HG03457 (cell line): ENCODE data around the gene PCDHGC4.
A peak's percentile ranks its signal among the peaks of the same experiment; 100 is the strongest.

Experiments
- ATAC-seq: cut with Tn5 transposase; IDR thresholded peaks from one replicate; pipeline ENCODE4 v1.9.1; 2021; ENCODE audit warnings: moderate number of reproducible peaks; ENCODE audit not compliant: unreplicated experiment

The PCDHGC4 gene

DNA sequence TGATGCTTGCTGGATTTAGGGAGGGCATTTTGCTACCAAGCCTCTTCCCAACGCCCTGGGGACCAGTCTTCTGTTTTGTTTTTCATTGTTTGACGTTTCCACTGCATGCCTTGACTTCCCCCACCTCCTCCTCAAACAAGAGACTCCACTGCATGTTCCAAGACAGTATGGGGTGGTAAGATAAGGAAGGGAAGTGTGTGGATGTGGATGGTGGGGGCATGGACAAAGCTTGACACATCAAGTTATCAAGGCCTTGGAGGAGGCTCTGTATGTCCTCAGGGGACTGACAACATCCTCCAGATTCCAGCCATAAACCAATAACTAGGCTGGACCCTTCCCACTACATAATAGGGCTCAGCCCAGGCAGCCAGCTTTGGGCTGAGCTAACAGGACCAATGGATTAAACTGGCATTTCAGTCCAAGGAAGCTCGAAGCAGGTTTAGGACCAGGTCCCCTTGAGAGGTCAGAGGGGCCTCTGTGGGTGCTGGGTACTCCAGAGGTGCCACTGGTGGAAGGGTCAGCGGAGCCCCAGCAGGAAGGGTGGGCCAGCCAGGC, 27.0 kb downstream of the PCDHGC4 start:
- ATAC-seq: no peak

DNA sequence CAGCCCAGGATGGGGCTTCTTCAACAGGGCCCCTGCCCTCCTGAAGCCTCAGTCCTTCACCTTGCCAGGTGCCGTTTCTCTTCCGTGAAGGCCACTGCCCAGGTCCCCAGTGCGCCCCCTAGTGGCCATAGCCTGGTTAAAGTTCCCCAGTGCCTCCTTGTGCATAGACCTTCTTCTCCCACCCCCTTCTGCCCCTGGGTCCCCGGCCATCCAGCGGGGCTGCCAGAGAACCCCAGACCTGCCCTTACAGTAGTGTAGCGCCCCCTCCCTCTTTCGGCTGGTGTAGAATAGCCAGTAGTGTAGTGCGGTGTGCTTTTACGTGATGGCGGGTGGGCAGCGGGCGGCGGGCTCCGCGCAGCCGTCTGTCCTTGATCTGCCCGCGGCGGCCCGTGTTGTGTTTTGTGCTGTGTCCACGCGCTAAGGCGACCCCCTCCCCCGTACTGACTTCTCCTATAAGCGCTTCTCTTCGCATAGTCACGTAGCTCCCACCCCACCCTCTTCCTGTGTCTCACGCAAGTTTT, 27.6 kb downstream of the PCDHGC4 start:
- no peak for ATAC-seq

DNA sequence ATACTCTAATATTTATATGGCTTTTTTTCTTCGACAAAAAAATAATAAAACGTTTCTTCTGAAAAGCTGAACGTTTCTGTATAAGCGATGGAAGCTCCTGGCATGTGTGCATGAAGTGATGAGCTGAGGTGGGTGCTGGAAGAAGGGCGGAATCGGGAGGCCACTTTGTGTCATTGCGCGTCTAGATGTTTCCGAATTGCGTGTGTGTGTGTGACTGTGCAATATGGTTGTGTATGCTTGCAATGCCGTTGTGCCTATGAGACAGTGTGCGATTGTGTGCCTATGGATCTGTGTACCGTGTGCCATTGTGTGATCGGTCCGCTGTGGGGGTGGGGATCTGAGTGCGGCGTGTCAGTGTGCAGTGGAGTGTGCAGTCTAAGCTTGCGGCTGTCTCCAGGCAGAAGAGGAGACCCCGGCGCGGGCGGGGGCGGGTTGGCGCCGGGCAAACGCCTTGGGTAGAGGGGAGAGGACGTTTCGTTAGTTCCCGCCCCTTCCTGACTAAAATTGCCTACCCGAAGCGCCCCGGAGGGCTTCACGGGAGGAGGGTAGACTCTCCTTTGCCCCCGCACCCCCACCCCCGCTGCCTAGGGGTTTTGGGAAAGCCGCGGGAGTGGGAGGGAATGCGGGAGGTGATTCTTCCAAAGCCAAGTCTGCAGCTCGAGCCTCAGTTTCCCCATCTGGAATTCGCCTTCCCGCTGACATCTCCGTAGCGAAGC, 28.2 kb downstream of the PCDHGC4 start:
- no peak for ATAC-seq

DNA sequence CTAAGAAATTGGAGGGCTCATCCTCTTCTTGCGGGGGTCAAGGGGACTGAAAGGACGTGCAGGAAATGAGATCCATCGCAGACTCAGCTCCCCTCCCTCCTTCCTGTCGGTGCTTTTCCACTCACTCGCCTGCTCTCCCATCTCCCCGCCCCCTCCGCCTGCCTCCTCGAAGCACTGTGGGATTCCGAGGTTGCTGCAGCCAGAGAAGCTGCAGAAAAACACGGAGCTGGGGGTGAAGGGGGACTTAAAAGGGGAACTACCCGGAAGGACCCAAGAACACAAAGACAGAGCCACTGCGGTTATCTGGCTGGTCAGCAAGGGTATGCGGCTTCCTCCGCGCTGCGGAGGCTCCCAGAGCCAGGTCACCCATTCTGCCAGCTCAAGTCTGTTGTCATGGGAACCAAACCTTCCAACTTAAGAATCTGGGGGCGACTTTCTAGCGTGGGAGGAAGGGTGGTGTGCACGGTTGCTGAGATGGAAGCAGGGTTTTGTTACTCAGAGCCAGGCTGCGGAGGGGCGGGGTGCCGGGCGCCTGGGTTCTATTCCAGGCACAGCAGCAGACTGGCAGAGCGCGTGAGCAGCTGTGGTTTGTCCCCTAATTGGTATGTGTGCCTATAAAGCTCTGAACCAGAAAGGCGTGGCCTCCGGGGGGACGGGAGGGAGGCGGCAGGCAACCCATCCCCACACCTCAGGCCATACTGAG, 28.9 kb downstream of the PCDHGC4 start:
- ATAC-seq: no peak

DNA sequence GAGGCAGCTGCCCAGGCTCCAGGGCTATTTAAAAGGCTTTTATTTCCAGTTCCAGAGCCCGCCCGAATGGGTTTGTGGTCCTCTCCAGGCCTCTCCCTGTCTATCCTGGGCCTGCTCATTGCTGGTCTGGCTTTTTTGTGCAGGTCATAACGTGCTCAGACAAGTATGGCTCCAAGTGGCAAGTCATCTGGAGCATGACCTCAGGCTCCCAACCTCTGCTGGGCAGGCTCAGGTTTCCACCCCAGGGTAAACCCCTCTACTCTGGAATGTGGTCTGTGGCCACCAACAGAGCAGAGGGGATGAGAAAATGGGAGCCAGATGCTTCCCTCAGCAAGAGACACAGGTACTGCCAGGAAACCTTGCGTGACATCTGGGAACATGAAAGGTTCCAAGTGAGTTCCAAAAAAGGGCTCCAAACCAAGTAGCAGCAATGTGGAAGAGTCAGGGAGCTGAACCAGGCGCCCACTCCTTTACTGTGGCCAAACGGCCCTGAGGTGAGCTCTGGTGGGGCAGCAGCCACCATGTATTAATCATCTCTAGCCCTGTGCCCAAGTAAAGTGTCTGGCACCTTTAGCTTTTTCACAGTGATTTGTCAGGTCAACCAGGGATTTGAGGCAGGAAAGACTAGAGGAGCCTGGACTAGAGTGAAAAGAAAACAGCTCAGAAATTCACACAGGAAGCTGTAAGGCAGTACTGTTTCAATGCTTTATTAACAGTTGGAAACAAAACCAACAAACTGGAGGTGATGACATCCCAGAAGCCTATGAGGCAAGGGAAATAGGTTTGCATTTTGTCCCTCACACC, 29.7 kb downstream of the PCDHGC4 start:
- ATAC-seq: no peak

DNA sequence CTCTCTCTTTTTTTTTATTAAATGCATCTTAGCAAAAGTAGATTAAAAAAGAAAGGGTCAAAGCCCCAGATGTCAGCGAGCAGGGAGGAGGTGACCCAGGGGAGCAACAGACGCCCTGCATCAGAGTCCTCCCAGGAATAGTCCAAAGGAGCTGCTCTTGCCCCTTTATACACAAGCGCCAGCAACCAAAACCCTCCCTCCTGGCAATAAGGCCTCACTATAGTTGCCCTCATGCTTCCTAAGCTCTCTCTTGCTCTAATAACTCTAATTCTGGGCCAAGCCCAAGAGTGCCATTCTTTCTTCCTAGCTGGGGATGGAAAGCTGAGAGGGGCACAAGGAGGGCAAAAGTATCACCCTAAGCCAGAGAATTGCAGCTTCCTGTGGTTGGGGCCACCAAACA, 30.3 kb downstream of the PCDHGC4 start:
- no peak for ATAC-seq

DNA sequence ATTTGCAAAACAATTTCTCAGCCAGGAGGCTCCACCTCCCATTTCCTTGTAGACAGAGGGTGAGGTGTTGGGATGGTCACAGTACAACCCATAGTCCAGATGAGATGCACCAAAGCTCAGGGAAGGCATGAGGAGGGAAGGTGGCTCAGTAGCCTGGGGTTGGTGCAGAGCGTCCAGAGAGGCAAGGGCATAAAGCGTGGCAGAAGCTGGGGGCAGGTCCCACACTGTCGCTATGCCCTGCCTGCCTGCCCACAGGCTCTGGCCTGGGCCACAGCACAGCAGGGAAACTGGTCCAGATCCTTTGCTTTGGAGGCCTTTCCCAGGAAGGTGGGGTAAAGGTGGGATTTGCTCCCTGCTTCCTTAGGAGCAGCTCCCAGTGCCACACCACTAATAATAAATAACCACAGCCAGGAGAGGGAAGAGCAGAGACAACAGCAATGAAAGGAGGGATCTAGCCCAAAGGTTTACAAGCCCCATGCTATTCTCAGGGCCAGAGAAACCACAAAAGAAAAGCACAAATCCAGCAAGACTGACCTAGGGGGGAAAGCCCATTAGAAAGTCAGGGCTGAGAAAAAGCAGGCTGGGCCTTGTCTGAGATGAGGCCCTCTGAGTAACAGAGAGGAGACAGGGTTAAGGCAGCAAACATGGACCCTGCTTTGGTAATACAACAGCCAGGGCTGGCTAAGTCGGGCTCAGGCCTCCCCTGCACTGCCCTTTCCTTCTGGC, 31.3 kb downstream of the PCDHGC4 start:
- no peak for ATAC-seq

DNA sequence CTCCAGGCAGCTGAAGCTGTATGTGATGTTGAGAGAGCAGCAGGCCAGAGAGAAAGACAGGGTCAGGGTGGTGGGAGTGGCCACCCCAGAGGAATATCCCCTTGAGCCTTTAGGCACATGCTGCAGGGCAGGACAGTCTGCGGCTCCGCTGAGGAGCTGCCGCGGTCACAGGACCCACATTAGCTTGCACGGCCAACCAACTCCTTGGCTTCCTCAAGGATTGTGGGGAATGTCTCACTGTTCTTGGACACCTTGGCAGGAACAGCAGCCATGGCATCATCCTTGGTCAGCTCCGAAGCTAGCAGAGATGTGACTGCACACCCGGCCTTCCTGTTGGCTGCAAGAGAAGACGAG, 31.8 kb downstream of the PCDHGC4 start:
- no peak for ATAC-seq

DNA sequence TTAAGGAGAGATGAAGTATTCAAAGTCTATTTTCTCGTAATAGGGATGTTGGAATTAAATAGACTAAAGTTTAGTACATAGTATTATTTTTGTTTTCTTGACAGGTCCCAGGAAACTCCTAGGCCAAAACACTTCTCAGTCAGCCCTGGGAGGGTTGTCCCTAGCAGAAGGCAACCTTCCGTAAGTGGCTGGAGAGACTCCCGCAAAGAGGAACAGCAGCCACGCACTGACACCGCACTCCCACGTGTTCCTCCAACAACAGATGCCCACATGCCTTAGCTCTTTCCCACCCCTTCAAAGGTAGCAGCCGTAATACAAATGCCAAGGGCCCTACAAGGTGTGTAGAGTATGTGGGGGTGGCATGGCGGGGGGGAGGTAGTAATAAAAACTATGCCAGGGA, 32.5 kb downstream of the PCDHGC4 start:
- no peak for ATAC-seq

DNA sequence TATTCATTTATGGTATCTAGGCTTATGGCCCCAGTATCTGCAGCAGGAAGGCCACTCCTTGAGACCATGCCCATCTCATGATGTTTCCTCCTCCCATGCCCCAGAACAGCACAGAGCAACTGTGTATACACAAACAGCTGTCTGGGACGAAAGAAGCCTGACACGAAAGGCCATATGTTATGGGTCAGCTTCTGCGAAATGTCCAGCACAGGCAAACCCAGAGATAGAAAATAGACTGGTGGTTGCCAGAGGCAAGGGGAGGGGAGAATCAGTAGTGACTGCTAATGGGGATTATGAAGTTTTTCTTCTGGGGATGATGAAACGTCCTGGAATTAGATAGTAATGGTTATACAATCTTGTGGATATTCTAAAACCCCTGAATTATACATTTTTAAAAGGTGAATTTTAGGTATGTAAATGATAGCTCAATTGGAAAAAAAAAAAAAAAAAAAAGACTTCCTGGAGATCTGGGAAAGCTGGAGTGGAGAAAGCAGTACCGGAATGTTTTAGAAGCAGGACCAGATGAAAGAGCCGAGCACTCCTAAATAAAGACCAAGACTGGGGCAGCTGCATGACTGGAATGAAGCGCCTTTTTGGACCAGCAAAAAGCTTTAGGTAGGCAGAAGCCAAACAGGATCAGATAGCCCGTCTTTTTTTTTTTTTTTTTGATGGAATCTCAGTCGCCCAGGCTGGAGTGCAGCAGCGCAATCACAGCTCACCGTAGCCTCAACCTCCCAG, 33.2 kb downstream of the PCDHGC4 start:
- no peak for ATAC-seq

DNA sequence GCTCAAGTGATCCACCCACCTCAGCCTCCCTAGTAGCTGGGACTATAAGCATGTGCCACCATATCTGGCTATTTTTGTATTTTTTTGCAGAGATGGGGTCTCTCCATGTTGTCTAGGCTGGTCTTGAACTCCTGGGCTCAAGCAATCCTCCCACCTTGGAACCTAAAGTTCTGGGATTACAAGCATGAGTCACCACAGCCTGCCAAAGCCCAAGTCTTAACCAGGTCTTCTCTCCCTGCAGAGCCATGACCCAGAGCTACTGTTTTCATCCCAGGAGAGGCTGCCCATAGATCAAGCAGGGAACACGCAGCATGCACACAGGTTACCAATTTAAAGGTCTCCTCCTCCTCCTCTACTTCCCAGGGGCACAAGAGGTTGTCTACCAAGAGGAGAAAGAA, 33.8 kb downstream of the PCDHGC4 start:
- ATAC-seq: no peak

DNA sequence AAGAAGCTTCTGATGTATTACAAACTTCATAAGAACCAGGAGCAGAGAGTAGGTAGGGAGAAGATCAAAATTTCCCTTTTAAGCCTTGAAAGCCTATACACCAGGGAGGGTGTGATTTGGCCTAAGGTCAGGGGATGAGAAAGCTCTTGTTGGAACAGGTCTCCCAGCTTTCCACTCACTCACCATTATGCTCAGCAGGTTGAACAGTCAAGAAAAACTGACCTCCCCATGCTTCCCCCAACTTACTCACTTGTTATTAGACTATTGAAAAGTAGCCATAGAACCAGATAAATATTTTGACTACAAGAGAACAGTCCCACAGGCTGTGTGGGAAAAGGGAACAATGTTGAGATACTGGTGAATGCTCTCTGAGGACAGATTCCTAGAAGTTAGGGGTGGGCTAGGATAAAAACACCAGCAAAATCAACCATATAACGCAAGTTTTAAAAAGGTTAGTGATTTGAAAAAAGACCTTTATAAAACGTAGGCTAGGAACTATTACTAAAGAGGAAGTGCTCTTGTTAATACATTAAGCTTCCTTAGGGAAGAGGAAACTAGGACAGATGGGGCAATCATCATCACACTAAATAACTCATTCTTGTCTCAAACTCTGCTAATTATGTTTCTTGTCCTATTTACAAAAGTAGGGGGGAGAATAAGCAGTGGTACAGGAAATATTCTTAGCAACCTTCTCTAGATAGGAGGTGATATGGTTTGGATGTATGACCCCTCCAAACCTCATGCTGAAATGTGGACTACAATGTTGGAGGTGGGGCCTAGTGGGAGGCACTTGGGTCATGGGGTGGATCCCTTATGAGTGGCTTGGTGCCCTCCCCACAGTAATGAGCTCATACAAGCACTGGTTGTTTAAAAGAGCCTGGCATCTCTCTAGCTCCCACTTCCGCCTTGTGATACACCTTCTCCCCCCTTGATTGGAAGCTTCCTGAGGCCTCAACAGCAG, 35.1 kb downstream of the PCDHGC4 start:
- no peak for ATAC-seq

DNA sequence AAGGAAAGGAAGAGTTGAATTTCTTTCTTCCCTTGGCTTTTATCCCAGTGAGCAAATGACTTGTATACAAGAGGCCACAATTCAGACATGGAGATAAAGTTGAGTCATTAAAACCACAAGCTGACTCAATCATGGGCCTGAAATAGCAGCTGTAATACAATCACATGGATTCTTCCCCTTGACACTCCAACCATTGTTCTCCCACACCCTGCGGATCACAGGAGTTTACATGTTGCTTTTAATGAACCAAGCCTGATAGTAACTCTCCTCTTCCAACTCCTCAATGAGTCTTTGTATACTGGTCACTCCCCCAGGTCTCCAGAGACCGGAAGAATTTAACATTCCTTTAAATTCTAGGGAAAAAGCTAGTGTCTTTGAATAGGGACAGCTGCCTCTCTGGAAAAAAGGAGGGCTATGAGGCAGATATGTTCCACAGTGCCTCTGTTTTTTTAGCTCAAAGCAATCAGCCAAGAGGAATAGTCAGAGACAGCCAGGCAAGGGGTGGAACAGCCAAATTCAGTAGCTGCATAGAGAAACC, 36.5 kb downstream of the PCDHGC4 start:
- ATAC-seq: no peak

DNA sequence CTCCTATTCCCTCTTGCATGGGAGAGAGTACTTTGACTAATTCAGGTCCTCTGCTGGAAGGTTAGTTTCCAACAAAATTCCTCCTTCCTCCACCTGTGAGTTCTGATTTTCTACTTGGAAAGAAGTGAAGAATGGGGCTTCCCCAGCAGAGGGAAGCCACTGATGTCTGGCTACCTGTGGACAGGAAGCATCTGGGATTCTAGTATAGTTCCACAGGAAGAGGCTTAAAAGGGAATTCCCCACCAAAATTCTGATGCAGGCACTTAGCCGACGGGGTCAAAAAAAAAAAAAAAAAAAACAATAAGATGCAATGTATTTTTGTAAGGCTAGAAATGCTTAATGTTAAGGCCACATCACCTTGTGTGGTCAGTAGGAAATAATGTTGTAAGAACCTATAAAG, 37.5 kb downstream of the PCDHGC4 start:
- no peak for ATAC-seq

DNA sequence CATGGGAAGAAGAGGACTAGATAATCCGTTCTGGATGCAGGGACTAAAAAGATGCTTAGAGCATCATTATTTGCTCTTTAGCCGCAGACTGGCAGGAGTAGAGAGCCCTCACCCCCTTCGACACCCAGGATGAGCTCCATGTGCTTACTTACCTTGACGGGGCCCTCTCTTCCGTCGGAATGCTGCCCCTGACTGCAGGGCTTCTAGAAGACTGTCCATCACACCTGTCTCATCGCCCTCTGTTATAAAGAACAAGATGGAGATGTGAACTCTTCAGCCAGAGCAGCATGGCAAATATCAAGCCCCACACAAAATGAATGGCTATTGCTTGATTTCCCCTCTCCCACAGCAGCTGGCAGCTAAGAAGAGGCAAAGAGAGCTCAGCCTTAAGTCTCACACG, 39.2 kb downstream of the PCDHGC4 start:
- no peak for ATAC-seq

DNA sequence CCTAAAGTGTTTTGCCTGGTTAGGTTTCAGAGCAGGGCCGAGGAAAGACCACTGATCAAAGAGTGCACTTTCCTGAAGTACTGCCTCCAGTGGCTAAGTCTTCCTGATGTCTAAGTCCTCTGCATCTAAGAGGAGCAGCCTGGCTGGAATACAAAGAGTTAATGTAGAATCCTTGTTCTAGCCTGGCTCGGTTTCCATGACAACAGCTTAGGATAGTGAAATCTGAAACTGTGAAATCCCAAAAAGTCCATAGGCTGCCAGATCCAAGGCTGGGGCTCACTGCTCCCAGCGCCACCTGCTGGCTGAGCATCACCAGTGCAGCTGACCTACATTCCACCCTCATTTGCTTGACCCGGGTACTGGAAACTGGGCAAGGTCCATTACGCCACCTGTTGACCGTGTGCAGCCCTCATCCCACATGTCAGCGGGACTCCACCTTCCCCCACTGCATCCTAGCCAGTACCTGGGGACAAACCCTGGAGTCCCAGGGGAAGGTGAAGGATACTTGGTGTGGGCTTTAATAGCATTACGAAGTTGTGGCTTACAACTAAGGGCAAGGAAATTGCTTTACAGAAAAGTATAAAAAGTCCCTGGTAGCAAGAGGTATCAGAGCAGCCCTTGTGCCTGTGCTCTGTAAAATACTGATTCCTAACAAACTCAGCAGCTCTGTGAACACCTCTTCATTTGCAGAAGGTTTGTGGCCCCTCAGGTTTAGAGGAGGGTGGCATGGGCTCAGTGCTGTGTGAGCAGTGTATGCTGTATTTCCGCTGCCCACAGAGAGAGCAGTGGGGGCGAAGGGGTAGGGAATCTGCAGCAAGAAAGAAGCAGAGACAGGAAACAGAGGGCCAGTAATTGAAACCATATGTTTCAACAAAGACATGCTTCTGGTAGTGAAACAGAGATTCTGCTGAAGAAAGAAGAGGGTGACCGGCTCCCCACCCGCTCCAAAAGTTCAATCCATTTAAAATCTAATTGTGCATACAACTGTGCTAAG, 40.1 kb downstream of the PCDHGC4 start:
- ATAC-seq: peak; percentile 69

DNA sequence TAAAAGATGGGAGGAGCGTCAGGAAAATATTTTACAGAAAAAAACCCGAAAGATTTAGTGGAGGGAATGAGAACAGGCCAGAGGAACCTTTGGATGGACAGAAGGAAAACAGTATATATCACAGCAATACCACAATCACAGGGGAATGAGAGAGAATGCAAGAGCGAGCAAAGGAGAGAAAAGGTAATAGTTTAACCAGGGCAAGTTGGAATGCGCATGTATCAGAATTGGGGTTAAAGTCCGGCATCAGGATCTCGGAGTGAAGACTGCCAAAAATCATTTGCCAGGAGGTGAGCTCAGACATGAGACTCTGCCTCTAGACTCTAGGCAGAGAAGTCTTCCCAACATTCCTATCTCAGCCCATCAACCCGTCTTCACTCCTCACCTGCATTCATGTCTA, 40.8 kb downstream of the PCDHGC4 start:
- no peak for ATAC-seq

DNA sequence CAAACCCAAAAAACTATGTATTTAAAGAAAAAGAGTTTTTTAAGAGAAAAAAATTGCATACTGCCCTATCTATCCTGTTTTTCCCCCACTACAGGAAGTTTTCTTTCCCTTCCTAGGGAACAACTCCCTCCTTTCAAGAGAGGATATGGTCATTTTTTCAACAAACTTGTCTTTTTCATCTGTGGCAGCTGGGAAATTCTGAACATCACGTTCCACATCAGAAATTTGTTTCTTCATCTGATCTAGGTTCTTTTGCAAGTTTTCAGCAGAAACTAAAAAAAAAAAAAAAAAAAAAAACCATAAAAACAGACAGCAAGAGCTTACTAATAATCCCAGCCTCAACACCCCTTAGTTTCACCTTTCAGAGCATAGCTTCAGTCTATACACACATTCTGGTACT, 42.6 kb downstream of the PCDHGC4 start:
- no peak for ATAC-seq
